OCI-M2 (cell line): ENCODE data around the gene CRIP3.
"Not testable (repeated sequence)": the region's sequence is repeated elsewhere in the genome, so short reads cannot be mapped to it uniquely, and the experiment has no call there.

Experiments
- DNase-seq: peaks from one replicate; lab custom pipeline; 2025; ENCODE audit not compliant: unreplicated experiment; lab: John Stamatoyannopoulos, UW

The CRIP3 gene

GRCh38 chr6:43307451-43308100, 1.1 kb downstream of the CRIP3 start:
- DNase-seq, result no peak

DNA sequence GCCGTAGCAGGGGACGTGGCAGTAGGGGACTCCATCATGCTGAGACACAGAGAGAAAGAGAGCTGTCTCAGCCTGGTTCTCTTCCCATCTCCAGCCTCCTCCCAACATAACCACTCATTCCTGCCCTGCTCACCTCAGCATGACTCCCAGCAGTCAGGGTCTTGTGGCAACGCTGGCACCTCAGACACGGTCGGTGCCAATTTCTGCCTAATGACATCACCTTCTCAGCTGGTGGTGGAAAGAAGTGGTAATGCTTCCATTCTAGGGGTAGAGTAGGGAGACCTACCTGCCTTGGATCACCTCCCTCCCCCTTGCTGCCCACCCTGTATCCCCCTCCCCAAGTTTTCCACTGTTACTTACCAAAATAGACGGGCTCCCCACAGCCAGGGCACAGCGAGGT, 2.5 kb downstream of the CRIP3 start:
- no peak for DNase-seq

DNA sequence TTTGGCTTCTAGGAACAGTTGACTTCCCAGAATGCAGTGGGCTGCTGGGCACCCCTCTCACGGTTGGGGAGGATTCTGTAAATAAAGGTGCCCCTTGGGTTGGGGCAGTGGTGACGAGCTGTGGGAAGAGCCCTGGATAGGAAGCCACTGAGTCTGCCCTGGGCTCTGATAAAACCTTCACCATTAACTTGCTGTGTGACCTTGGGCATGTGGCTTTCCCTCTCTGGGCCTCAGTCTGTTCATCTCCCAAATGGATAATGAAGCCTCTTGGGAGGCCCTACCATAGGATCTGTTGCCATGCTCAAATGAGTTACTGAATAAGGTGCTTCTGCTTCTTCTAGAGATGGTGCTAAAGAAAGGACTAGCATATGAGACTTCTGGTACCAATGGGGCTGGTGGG, 3.7 kb downstream of the CRIP3 start:
- DNase-seq, result no peak

DNA sequence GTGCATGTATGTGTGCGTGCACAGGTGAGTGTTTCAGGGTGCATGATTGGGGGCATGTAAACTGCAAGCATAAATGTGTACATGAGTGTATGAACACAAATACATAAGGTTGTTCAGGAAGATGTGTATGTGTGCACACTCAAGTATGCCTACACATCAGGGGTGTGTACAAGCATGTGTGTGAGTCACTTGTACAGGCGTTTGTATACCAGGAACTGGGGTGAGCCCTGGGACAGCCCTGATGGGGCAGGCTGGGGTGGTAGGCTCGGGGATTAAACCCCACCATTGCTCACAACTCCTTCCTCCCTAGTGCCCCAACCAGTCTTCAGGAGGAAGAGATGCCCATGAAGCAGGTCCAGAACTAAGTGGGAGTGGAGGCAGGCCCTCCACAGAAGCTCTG, 4.3 kb downstream of the CRIP3 start:
- DNase-seq, result no peak

GRCh38 chr6:43303751-43304331, 4.8 kb downstream of the CRIP3 start:
- no peak for DNase-seq

DNA sequence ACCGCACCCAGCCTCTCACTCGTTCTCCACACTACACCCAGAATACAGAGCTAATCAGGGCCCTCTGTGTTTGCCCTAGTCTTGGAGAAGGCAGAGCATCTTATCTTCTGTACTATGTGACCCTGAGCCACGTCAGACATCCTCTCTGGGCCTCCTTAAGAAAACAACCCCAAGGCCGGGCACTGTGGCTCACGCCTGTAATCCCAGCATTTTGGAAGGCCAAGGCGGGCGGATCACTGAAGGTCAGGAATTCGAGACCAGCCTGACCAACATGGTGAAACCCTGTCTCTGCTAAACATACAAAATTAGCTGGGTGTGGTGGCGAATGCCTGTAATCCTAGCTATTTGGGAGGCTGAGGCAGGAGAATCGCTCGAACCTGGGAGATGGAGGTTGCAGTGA, 5.6 kb downstream of the CRIP3 start:
- not testable (repeated sequence) for DNase-seq

- DNase-seq, result no peak
Measured at GRCh38 chr6:43302126-43302525, 6.5 kb downstream of the CRIP3 start.

DNA sequence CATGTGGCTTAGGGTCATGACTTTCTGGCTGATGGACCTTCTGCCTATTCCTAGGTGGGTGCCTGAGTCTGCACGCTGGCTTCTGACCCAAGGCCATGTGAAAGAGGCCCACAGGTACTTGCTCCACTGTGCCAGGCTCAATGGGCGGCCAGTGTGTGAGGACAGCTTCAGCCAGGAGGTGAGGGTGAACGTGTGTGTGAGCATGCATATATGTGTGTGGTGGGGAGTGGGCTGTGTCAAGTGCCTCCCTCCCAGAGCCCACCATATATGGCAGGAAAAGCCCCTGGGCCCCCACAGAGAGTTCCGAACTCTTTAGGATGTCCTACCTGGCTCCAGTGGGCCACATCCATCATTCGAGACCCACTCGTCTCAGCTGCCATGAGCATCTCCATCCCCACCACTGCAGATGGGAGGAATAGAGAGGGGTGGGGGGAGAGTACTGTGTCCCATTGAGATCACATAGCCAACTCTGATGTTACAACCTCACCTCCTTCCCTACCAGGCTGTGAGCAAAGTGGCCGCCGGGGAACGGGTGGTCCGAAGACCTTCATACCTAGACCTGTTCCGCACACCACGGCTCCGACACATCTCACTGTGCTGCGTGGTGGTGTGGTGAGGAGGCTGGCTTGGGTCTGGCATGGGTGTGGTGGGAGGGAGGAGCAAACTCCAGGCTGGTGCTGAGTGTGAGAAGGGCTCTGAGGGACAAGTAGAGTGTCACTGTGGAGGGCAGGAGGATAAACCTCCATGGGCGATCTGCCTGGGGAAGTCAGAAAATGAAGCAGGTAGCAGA, 7.3 kb downstream of the CRIP3 start:
- DNase-seq, result no peak

DNA sequence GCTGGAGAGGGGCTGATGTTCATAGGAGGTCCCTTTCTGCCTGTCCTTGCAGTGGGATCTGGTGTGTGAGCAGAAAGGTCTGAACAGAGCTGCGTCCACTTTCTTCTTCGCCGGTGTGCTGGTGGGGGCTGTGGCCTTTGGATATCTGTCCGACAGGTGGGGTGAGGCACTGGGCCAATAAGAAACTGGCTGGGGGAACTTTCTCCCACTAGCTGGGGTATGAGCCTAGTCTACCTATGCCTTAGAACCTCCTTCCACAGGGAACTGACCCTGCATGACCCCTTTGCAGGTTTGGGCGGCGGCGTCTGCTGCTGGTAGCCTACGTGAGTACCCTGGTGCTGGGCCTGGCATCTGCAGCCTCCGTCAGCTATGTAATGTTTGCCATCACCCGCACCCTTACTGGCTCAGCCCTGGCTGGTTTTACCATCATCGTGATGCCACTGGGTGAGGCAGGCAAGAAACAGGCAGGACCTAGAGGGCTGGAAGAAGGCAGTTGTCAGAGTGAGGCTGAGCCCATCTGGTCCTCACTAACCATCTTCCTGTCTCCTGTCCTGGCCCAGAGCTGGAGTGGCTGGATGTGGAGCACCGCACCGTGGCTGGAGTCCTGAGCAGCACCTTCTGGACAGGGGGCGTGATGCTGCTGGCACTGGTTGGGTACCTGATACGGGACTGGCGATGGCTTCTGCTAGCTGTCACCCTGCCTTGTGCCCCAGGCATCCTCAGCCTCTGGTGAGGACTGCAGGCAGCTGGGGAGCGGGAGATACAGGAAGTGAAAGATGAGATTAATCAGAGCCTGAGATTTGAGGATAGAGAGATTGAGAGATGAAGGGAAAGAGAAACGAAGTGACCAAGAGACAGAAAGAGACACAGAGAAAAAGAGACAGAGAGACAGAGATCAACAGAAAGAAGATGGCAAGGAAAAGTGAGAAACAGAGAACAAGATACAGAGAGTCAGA, 9.0 kb downstream of the CRIP3 start:
- DNase-seq, result no peak

GRCh38 chr6:43298565-43299337, 9.9 kb downstream of the CRIP3 start:
- DNase-seq, result no peak

DNA sequence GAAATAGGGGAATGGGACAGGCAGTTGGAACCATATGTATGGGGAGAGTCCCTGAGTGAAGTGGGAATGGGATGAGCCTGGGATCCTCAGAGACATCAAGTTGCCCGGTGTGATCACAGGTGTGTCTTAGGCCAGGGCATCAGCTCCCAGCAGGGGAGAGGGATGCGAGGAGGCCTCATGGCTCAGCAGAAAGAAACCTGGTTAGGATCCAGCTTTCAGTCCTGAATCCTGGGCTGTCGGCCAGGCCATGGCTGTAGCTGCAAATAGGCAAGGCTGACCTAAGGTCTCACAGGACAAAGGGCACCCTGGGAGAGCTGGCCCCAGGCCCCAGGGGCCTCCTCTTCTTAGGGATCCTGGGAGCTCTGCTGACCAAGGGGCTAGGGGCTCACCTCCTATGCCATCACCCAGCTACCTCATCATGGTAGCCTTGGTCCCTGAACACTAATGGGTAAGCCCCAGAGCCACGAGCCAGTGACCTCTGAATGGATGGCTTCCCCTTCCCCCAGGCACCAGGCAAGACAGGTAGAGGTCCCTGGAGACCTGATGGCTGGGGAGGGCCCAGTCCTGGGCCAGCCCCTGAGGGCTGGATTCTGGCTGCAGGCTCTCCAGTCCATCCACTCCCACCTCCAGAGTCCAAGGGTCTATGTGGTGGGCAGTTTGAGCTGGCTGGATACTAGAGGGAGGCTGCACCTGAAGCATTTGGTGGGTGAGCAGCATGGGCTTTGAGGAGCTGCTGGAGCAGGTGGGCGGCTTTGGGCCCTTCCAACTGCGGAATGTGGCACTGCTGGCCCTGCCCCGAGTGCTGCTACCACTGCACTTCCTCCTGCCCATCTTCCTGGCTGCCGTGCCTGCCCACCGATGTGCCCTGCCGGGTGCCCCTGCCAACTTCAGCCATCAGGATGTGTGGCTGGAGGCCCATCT, 10.7 kb downstream of the CRIP3 start, which contains the start of gene SLC22A7:
Gene SLC22A7 (plus strand): TSS at position 617 of the 921 bp plus-strand sequence. CDS start 99 bp downstream, at position 716.
- DNase-seq, result no peak

DNA sequence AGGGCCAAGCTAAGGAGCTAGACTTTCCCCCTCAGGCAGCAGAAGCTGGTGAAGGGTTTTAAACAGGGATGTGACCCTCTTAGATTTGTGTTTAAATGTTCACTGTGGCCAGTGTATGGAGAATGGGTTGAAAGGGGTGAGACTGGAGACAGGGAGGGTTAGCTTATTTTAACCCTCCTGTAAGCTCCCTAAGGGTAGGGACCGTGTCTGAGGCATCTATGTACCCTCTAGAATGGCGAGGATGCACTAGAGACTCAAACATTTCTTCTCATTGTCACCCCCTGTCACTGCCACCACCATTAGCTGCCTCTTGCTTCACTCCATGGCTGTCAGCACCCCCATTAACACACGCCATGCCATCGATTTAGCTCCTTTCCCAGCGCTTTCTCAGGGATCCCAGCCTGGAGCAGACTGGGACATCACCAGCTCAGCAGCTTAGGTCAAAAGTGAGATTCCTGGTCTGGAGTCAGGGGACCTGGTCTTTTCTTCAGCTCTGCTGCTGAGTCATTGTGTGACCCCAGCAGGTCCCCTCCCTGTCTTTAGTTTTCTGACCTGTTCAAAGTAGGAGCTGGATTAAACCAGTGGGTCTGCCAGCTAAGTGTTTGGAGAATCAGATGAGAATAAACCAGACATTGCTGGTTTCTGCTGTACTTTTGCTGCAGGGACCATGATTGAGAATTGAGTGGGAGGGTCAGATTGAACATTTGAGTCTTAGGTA, 11.7 kb downstream of the CRIP3 start:
- DNase-seq, result no peak

DNA sequence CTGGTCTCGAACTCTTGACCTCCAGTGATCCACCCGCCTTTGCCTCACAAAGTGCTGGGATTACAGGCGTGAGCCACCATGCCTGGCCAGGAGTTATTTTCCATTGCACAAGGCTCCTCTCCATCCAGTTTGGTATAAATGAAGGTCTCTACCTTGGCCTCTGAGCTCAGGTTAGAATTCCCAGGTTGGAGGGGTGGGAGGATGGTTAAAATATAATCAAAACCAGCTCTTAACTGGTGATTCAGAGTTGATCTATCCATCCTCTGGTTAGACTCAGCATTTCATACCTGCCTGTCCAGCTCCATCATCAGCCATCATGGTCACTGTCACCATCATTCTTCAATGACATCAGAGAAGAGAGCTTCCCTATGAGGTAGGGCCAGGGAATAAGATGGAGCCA, 13.2 kb downstream of the CRIP3 start:
- DNase-seq, result no peak

DNA sequence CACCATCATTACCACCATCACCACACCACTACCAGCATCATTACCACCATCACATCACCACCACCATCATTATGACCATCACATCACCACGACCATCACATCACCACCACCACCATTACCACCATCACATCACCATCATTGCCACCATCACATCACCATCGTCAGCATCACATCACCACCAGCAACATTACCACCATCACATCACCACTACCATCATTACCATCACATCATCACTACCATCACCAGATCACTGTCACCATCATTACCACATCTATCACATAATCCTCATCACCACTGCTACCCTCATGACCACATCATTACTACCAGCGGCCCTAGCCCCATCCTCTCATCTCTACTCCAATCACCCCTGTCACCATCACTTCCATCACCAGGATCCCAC, 14.1 kb downstream of the CRIP3 start:
- DNase-seq, result no peak

DNA sequence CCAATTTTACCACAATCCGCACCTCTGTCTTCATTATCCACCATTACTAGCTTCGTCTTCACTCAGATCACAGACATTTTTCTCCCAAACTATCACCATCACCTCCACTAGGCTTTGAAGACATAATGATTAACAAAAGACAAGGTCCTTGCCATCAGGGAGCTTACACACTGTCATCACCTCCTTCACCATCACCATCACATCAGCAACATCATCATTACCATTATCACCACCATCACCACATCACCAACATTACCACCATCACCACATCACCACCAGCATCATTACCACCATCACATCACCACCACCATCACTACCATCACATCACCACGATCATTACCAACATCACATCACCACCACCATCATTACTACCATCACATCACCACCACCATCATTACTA, 14.9 kb downstream of the CRIP3 start:
- DNase-seq, result no peak

DNA sequence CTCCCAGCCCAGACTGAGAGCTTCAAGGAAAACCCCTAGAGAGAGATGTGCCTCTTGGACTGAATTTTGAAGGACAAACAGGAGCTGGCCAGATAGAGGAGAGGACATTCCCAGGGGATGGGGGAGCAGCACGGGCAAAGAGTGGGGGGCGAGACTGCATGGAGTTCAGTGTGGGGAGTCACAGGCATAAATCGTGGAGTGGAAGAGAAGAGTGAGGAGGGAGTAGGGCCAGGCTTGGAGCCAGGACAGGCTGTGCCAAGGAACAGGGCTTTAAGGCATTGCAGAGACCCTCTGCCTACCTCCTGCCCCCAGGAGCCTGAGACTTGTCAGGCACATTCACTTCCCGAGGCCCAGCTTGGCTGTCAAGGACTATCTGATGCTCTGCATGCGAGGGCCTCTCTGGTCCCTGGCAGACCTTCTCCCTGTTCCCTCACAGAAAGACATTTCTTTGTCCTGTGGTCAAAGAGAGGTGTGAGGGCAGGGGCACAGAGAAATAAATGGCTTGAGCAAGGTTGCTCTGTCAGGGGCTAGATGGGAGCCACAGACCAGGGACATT, 15.8 kb downstream of the CRIP3 start:
- no peak for DNase-seq

DNA sequence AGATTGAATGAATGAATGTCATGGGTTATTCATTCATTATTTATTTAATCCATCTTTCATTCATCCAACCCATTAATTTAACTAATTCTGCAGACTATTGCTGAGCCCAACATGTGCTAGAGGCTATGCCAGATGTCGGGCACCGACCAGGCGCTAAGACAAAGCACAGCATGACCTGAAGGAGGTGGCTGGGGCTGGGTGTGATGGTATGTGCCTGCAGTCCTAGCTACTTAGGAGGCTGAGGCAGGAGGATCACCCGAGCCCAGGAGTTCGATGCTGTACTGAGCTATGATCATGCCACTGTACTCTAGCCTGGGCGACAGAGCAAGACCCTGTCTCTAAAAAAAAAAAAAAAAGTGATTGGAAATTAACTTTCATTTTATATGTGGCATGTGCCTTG, 16.3 kb downstream of the CRIP3 start:
- DNase-seq, result no peak

- DNase-seq, result no peak
Measured at GRCh38 chr6:43291708-43292107, 16.9 kb downstream of the CRIP3 start.
